ENCODE measurements around the gene GALNT13.

- no peak for TF ChIP-seq CTCF (IDR thresholded peaks at IDR 0.05; ENCODE audit: low read depth, low read length)
- no peak for TF ChIP-seq EZH2phosphoT487 (IDR thresholded peaks at IDR 0.05; ENCODE audit: low read depth)
Observed at GRCh38 chr2:153917570-153917969, 45.8 kb downstream of the GALNT13 start.

All from OCI-LY3 (cell line).